NCI-H2107 treated with DMSO at 0.1 percent for 48 hours (cell line): ENCODE data around the gene CDC42EP1.

Experiments used
- DNase-seq: peaks from one replicate; lab custom pipeline; 2025; ENCODE audit not compliant: unreplicated experiment; lab: John Stamatoyannopoulos, UW

Gene CDC42EP1

GRCh38 chr22:37559521-37559900 lies 769 bp upstream of the CDC42EP1 start:
- DNase-seq: no peak

- no peak for DNase-seq
Observed at GRCh38 chr22:37560608-37561211, 430 bp downstream of the CDC42EP1 start.

GRCh38 chr22:37561212-37562048 lies 1.1 kb downstream of the CDC42EP1 start:
- no peak for DNase-seq

GRCh38 chr22:37562049-37562875 lies 2.0 kb downstream of the CDC42EP1 start:
- DNase-seq: no peak

GRCh38 chr22:37563153-37564081 lies 3.1 kb downstream of the CDC42EP1 start:
- DNase-seq: no peak

- DNase-seq: no peak
Observed at GRCh38 chr22:37564111-37564711, 3.9 kb downstream of the CDC42EP1 start.

- no peak for DNase-seq
Observed at GRCh38 chr22:37565830-37566229, 5.5 kb downstream of the CDC42EP1 start.

GRCh38 chr22:37566329-37566837 lies 6.1 kb downstream of the CDC42EP1 start:
- DNase-seq: no peak

GRCh38 chr22:37566903-37567798 lies 6.9 kb downstream of the CDC42EP1 start:
- peak; percentile 39 for DNase-seq

GRCh38 chr22:37568012-37568411 lies 7.7 kb downstream of the CDC42EP1 start:
- DNase-seq: no peak

- no peak for DNase-seq
Observed at GRCh38 chr22:37568448-37569008, 8.2 kb downstream of the CDC42EP1 start.

GRCh38 chr22:37569009-37569920 lies 9.0 kb downstream of the CDC42EP1 start:
- no peak for DNase-seq

- DNase-seq: no peak
Observed at GRCh38 chr22:37569921-37570660, 9.8 kb downstream of the CDC42EP1 start.

GRCh38 chr22:37570661-37570976 lies 10.3 kb downstream of the CDC42EP1 start:
- no peak for DNase-seq

- no peak for DNase-seq
Observed at GRCh38 chr22:37571258-37571991, 11.1 kb downstream of the CDC42EP1 start.

GRCh38 chr22:37571992-37572373 lies 11.7 kb downstream of the CDC42EP1 start:
- DNase-seq: no peak
